HFF-Myc (cell line): Measurements from ENCODE around the gene CREBZF.

Source experiments
- DNase-seq: peaks from one replicate; pipeline ENCODE4 v3.0.0-alpha.2; 2011; ENCODE audit warnings: low read depth; ENCODE audit errors: extremely low read depth
- H3K4me3 ChIP-seq: replicated peaks from 2 replicates; pipeline ENCODE4 v1.5.1; 2011; ENCODE audit warnings: low read depth, mild to moderate bottlenecking, control low read depth, low read length
- CTCF ChIP-seq: IDR thresholded peaks from 2 replicates; pipeline ENCODE4 v1.5.1; 2012; ENCODE audit warnings: mild to moderate bottlenecking, low read depth, low read length, control low read depth; ENCODE audit errors: missing control alignments

CREBZF gene

GRCh38 chr11:85668157-85668556 lies 3.2 kb upstream of the CREBZF start:
- DNase-seq, result no peak
- no peak for TF ChIP-seq CTCF
- H3K4me3 ChIP-seq, result no peak overlapping the region

- no peak for TF ChIP-seq CTCF
- no peak for DNase-seq
- H3K4me3 ChIP-seq, result no peak overlapping the region
Measured at GRCh38 chr11:85666687-85667086, 1.8 kb upstream of the CREBZF start.

- H3K4me3 ChIP-seq, result no peak overlapping the region
- TF ChIP-seq CTCF, result no peak
- no peak for DNase-seq
Measured at GRCh38 chr11:85665733-85666132, 804 bp upstream of the CREBZF start.

GRCh38 chr11:85663753-85664614 lies 945 bp downstream of the CREBZF start:
- H3K4me3 ChIP-seq, result peak overlapping the region; percentile 75
- TF ChIP-seq CTCF, result peak; percentile 34
- no peak for DNase-seq

GRCh38 chr11:85663080-85663752 lies 1.7 kb downstream of the CREBZF start:
- peak overlapping the region; percentile 75 for H3K4me3 ChIP-seq
- TF ChIP-seq CTCF, result no peak
- DNase-seq, result no peak

- peak overlapping the region; percentile 75 for H3K4me3 ChIP-seq
- no peak for TF ChIP-seq CTCF
- no peak for DNase-seq
Measured at GRCh38 chr11:85661972-85662664, 2.8 kb downstream of the CREBZF start.
